Type B pancreatic cell (in vitro differentiated cells): ENCODE measurements around the gene LPIN2. TPM values are rescaled to one million over a fixed set of nuclear protein-coding genes. Genes with fewer than 3 reads are reported as not detected.

Source experiments
- DNase-seq: peaks from one replicate; pipeline ENCODE4 v3.0.0; 2021; ENCODE audit warnings: mixed read lengths; ENCODE audit not compliant: unreplicated experiment; ENCODE audit errors: extremely low spot score
- H3K27ac Mint-ChIP-seq: 2 replicates; pipeline ENCODE4 v1.8.0; 2021; ENCODE audit warnings: mild to moderate bottlenecking, mixed read lengths
- H3K27me3 Mint-ChIP-seq: 2 replicates; pipeline ENCODE4 v1.8.0; 2021; ENCODE audit warnings: mixed read lengths
- H3K36me3 Mint-ChIP-seq: 2 replicates; pipeline ENCODE4 v1.8.0; 2021; ENCODE audit warnings: mixed read lengths
- H3K4me1 Mint-ChIP-seq: one replicate; pipeline ENCODE4 v1.8.0; 2021; ENCODE audit warnings: mixed read lengths; ENCODE audit not compliant: unreplicated experiment
- H3K4me3 Mint-ChIP-seq: 2 replicates; pipeline ENCODE4 v1.8.0; 2021; ENCODE audit warnings: mild to moderate bottlenecking, mixed read lengths
- H3K9me3 Mint-ChIP-seq: 2 replicates; pipeline ENCODE4 v1.8.0; 2021; ENCODE audit warnings: mixed read lengths
- total RNA-seq: library from RNA; stranded (reverse); gene quantifications from 2 replicates; pipeline ENCODE4 v1.2.1, GENCODE V29; 2021; ENCODE audit warnings: low replicate concordance
- TF ChIP-seq, protein P1 (sequence below): fragments of 200-600 bp; sonication (generic); conservative IDR thresholded peaks from 2 replicates; pipeline ENCODE4 v1.5.0; 2021; ENCODE audit warnings: antibody characterized with exemption, mild to moderate bottlenecking

LPIN2 gene
- total RNA-seq, 1 donor from 2014 or later, result 26.8 TPM

GRCh38 chr18:2964361-2965010 is 48.5 kb downstream of the LPIN2 start:
- no peaks in the 10 kb centered on the region for H3K27me3 Mint-ChIP-seq
- no peak overlapping the region for H3K4me3 Mint-ChIP-seq
- no peaks in the 10 kb centered on the region for H3K9me3 Mint-ChIP-seq
- DNase-seq, result no peak
- no peak overlapping the region for H3K27ac Mint-ChIP-seq
- peaks cover 5% of the 10 kb centered on the region for H3K36me3 Mint-ChIP-seq
- H3K4me1 Mint-ChIP-seq, result peaks cover 54% of the 10 kb centered on the region
- TF ChIP-seq, protein P1, sequence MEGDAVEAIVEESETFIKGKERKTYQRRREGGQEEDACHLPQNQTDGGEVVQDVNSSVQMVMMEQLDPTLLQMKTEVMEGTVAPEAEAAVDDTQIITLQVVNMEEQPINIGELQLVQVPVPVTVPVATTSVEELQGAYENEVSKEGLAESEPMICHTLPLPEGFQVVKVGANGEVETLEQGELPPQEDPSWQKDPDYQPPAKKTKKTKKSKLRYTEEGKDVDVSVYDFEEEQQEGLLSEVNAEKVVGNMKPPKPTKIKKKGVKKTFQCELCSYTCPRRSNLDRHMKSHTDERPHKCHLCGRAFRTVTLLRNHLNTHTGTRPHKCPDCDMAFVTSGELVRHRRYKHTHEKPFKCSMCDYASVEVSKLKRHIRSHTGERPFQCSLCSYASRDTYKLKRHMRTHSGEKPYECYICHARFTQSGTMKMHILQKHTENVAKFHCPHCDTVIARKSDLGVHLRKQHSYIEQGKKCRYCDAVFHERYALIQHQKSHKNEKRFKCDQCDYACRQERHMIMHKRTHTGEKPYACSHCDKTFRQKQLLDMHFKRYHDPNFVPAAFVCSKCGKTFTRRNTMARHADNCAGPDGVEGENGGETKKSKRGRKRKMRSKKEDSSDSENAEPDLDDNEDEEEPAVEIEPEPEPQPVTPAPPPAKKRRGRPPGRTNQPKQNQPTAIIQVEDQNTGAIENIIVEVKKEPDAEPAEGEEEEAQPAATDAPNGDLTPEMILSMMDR, result no peak

Other genes with a start within 250 kb of the LPIN2 start
- gene EMILIN2, start 166.1 kb downstream of the LPIN2 start, total RNA-seq, result 3.6 and 9.4 TPM in 2 replicates
- gene MYOM1, start 206.8 kb upstream of the LPIN2 start, total RNA-seq, result 2.0 TPM in 2 replicates
- 219 and 271 TPM in 2 replicates for gene MYL12A, start 234.7 kb upstream of the LPIN2 start, total RNA-seq
- 211 and 359 TPM in 2 replicates for gene MYL12B, start 249.0 kb upstream of the LPIN2 start, total RNA-seq